ENCODE measurements around the gene ATP6V1C2.

DNA sequence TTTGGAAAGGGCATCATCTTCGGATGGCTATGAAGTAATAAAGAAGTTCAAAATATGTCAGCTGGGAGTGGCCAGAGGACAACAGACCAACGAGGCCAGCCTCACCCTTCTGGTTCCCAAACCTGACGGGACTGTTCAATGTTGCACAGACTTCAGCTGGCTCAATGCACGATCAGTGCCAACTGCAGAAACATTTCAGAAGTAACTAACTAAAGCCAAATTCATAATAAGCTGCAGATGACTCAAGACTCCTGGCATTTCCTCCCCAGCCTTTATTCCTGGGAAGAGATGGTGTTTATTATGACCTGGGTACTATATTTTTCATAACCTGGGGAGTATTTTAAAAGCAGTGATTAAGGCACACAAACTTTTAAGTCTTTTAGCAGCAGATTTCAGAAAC lies 3.8 kb upstream of the ATP6V1C2 start:
- TF ChIP-seq POLR2A (IDR thresholded peaks at IDR 0.05; ENCODE audit: low read depth, low read length) (no peak), CTCF (conservative IDR thresholded peaks at IDR 0.05; ENCODE audit: low read depth, low read length) (no peak), RAD21 (IDR thresholded peaks at IDR 0.05; ENCODE audit: low read length) (no peak), SMC3 (IDR thresholded peaks at IDR 0.05; ENCODE audit: low read depth, low read length) (no peak), RFX5 (IDR thresholded peaks at IDR 0.05; ENCODE audit: low read depth, low read length) (no peak), MXI1 (IDR thresholded peaks at IDR 0.05; ENCODE audit: borderline replicate concordance, low read depth, low read length) (no peak), CEBPB (IDR thresholded peaks at IDR 0.05; ENCODE audit: low read depth, low read length) (no peak), FOS (IDR thresholded peaks at IDR 0.05; ENCODE audit: low read depth, low read length) (no peak)
